Tibial nerve (tissue), 4 donors: ENCODE measurements around the gene EYA2. TPM values are rescaled to one million over a fixed set of nuclear protein-coding genes. Genes with fewer than 3 reads are reported as not detected.

ENCODE experiments used
- DNase-seq, 2 donors: peaks; one replicate each; pipeline ENCODE4 v3.0.0-alpha.2; 2019; ENCODE audit warnings: low spot score in 2 of 2
- H3K27ac ChIP-seq, 4 donors: fragments of 200-600 bp; sonication (generic) in 3 of 4; one replicate each; pipeline ENCODE4 v1.5.1; 2017 to 2019; ENCODE audit warnings: mild to moderate bottlenecking in 1 of 4
- H3K27me3 ChIP-seq, 2 donors: fragments of 200-600 bp; sonication (generic) in 1 of 2; one replicate each; pipeline versions ENCODE4 v1.5.1 to v1.6.0; 2017 to 2019
- H3K36me3 ChIP-seq, 3 donors: fragments of 200-600 bp; sonication (generic); one replicate each; pipeline ENCODE4 v1.5.1; 2018 to 2019
- H3K4me1 ChIP-seq, 4 donors: fragments of 200-600 bp; sonication (generic) in 3 of 4; one replicate each; pipeline ENCODE4 v1.5.1; 2017 to 2019
- H3K4me3 ChIP-seq, 4 donors: fragments of 200-600 bp; sonication (generic) in 3 of 4; one replicate each; pipeline ENCODE4 v1.5.1; 2017 to 2019; ENCODE audit warnings: mild to moderate bottlenecking in 1 of 4, moderate library complexity in 1 of 4
- H3K9me3 ChIP-seq, 4 donors: fragments of 200-600 bp; sonication (generic) in 3 of 4; one replicate each; pipeline ENCODE4 v1.5.1; 2017 to 2019
- CTCF ChIP-seq, 5 experiments: fragments of 200-600 bp in 3 of 5; fragments of 450-650 bp in 2 of 5; sonication (generic) in 3 of 5; IDR thresholded peaks; one replicate each; pipeline ENCODE4 v1.5.1; 2016 to 2019; ENCODE audit warnings: antibody characterized with exemption in 5 of 5, mild to moderate bottlenecking in 3 of 5, moderate library complexity in 2 of 5
- EP300 ChIP-seq, 2 donors: sonication (generic); formaldehyde crosslinking; IDR thresholded peaks; one replicate each; pipeline ENCODE4 v1.6.1; 2017; ENCODE audit warnings: antibody characterized with exemption in 2 of 2, mild to moderate bottlenecking in 1 of 2
- POLR2A ChIP-seq, 2 donors: fragments of 450-650 bp; IDR thresholded peaks; one replicate each; pipeline ENCODE4 v1.6.1; 2017; ENCODE audit warnings: antibody characterized with exemption in 2 of 2, mild to moderate bottlenecking in 2 of 2, moderate library complexity in 2 of 2
- WGBS, 2 donors: methylation state at CpG; one replicate each; pipeline ENCODE4 v1.1.5; 2018; 5-methylcytosine and 5-hydroxymethylcytosine counted together
- total RNA-seq, 4 donors: library from RNA; depleted of rRNA; stranded (reverse); fragments of >200 nt; gene quantifications; one replicate each; pipeline ENCODE4 v1.1.0, GENCODE V29; 2016

The EYA2 gene
- total RNA-seq, 4 donors from 2014 or later, result 13.8 to 25.5 (median 20.2) TPM

- Histone ChIP-seq H3K27me3 (no peaks in the 10 kb centered on the region), H3K9me3 (peaks cover 0 to 7% (median 0%) of the 10 kb centered on the region in 4 donors), H3K27ac (no peak overlapping the region), H3K4me3 (no peak overlapping the region), H3K36me3 (peaks cover 0 to 3% (median 0%) of the 10 kb centered on the region in 3 donors), H3K4me1 (peaks cover 0 to 12% (median 0%) of the 10 kb centered on the region in 4 donors)
- DNase-seq, result no peak
- WGBS, 2 donors, result 59 to 71% methylated on average over 4 of the region's 4 CpGs
- TF ChIP-seq EP300 (IDR thresholded peaks at IDR 0.05) (no peak), POLR2A (IDR thresholded peaks at IDR 0.05) (no peak), CTCF (IDR thresholded peaks at IDR 0.05) (no peak)
These were observed 56.8 kb downstream of the EYA2 start for GRCh38 chr20:46951405-46951804.

GRCh38 chr20:46951840-46952497, 57.3 kb downstream of the EYA2 start:
- Histone ChIP-seq H3K27me3 (no peaks in the 10 kb centered on the region), H3K4me3 (no peak overlapping the region), H3K4me1 (peaks cover 0 to 7% (median 0%) of the 10 kb centered on the region in 4 donors), H3K36me3 (peaks cover 0 to 9% (median 0%) of the 10 kb centered on the region in 3 donors), H3K9me3 (peaks cover 0 to 13% (median 0%) of the 10 kb centered on the region in 4 donors), H3K27ac (no peak overlapping the region)
- DNase-seq, result no peak
- WGBS, 2 donors, result 66 to 69% methylated on average over 10 of the region's 10 CpGs
- TF ChIP-seq POLR2A (IDR thresholded peaks at IDR 0.05) (no peak), CTCF (IDR thresholded peaks at IDR 0.05) (no peak), EP300 (IDR thresholded peaks at IDR 0.05) (no peak)

- Histone ChIP-seq H3K4me3 (no peak overlapping the region), H3K4me1 (peaks cover 0 to 7% (median 0%) of the 10 kb centered on the region in 4 donors), H3K27ac (no peak overlapping the region), H3K27me3 (no peaks in the 10 kb centered on the region), H3K36me3 (peaks cover 0 to 9% (median 0%) of the 10 kb centered on the region in 3 donors), H3K9me3 (peaks cover 0 to 13% (median 0%) of the 10 kb centered on the region in 4 donors)
- DNase-seq, result no peak
- TF ChIP-seq POLR2A (IDR thresholded peaks at IDR 0.05), result no peak
- no peak for TF ChIP-seq EP300 (IDR thresholded peaks at IDR 0.05)
- no peak for TF ChIP-seq CTCF (IDR thresholded peaks at IDR 0.05)
- WGBS, 2 donors, result 65 to 80% methylated on average over 4 of the region's 4 CpGs
These were observed 59.0 kb downstream of the EYA2 start for GRCh38 chr20:46953596-46953995.

- Histone ChIP-seq H3K4me1 (peaks cover 0 to 7% (median 0%) of the 10 kb centered on the region in 4 donors), H3K4me3 (no peak overlapping the region), H3K27me3 (no peaks in the 10 kb centered on the region), H3K9me3 (peaks cover 0 to 13% (median 0%) of the 10 kb centered on the region in 4 donors), H3K27ac (no peak overlapping the region), H3K36me3 (peaks cover 0 to 9% (median 0%) of the 10 kb centered on the region in 3 donors)
- DNase-seq, result peak in 1 of 2 donors; percentile 28
- TF ChIP-seq POLR2A (IDR thresholded peaks at IDR 0.05), result no peak
- TF ChIP-seq EP300 (IDR thresholded peaks at IDR 0.05), result no peak
- TF ChIP-seq CTCF (IDR thresholded peaks at IDR 0.05), result no peak
- WGBS, 2 donors, result 73 to 76% methylated on average over 15 of the region's 15 CpGs
These were observed 59.9 kb downstream of the EYA2 start for GRCh38 chr20:46954490-46955038.
